Testis (tissue), 3 donors: ENCODE results near the gene SUGP2. TPM values are rescaled to one million over a fixed set of nuclear protein-coding genes. Genes with fewer than 3 reads are reported as not detected.
"Not testable (repeated sequence)": the region's sequence is repeated elsewhere in the genome, so short reads cannot be mapped to it uniquely, and the experiment has no call there.

Experiments used
- DNase-seq: peaks from one replicate; pipeline ENCODE4 v3.0.0-alpha.2; 2019
- H3K27ac ChIP-seq, 2 donors: fragments of 200-600 bp; sonication (generic); one replicate each; pipeline ENCODE4 v1.5.1; 2019
- H3K27me3 ChIP-seq: fragments of 200-600 bp; sonication (generic); one replicate; pipeline ENCODE4 v1.5.1; 2019
- H3K36me3 ChIP-seq: fragments of 200-600 bp; sonication (generic); one replicate; pipeline ENCODE4 v1.5.1; 2017; ENCODE audit warnings: low read depth; ENCODE audit errors: missing control alignments
- H3K4me1 ChIP-seq: fragments of 200-600 bp; sonication (generic); one replicate; pipeline ENCODE4 v1.5.1; 2019
- H3K4me3 ChIP-seq, 2 donors: fragments of 200-600 bp; sonication (generic); one replicate each; pipeline ENCODE4 v1.5.1; 2017 to 2019
- H3K9me3 ChIP-seq: fragments of 200-600 bp; sonication (generic); one replicate; pipeline ENCODE4 v1.5.1; 2017
- POLR2A ChIP-seq: fragments of 450-650 bp; IDR thresholded peaks from one replicate; pipeline ENCODE4 v1.6.1; 2017; ENCODE audit warnings: antibody characterized with exemption, mild to moderate bottlenecking, moderate library complexity
- WGBS, 2 donors: methylation state at CpG; one replicate each; pipeline ENCODE4 v1.1.5; 2018; 5-methylcytosine and 5-hydroxymethylcytosine counted together
- intact Hi-C: fragments of 100-400 bp; cut with DNase I; formaldehyde crosslinking; loops from one replicate; pipeline ENCODE4 v1.15.1; 2023; ENCODE audit warnings: low total_unique reads
- polyA plus RNA-seq: library from polyadenylated mRNA; stranded (reverse); fragments of 350-450 nt; fragmentation: Illumina TruSeq; extraction: RNeasy Lipid Tissue Mini Kit (QIAGEN cat#74804); gene quantifications from one replicate; pipeline ENCODE4 v1.2.3, GENCODE V29; 2014; ENCODE audit warnings: low read depth, low replicate concordance; ENCODE audit not compliant: insufficient read depth
- total RNA-seq, 2 donors: library from RNA; depleted of rRNA; stranded (reverse); fragments of >200 nt; gene quantifications; one replicate each; pipeline ENCODE4 v1.2.3, GENCODE V29; 2016
- TF ChIP-seq, protein P1 (sequence below), 3 experiments: fragments of 450-650 bp in 2 of 3; fragments of 200-600 bp in 1 of 3; sonication (generic) in 1 of 3; IDR thresholded peaks; one replicate each; pipeline ENCODE4 v1.5.1; 2016 to 2019; ENCODE audit warnings: antibody characterized with exemption in 3 of 3, mild to moderate bottlenecking in 2 of 3, moderate library complexity in 1 of 3

SUGP2 gene
- total and polyA plus RNA-seq, 3 donors from 2014 or later = 176 to 331 (median 254) TPM

DNA sequence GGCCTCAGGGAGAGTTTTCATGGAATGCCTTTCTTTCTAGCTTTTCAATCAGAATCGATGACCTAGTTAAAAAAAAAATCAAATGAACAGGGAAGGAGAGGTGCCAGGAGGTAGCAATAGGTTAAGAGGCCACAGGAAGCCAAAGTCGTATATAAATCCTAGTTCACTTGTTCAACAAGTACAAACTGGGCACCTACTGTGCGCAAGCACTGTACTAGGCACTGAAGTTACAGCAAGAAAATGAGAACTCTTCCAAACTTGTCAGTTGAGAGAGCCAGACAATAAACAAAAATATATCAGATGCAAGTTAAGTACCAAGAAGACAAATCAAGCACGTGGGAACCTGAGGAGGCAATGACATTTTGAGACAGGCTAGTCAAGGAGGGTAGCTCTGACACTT, 6.1 kb downstream of the SUGP2 start:
- intact Hi-C loops = no loop called here
- no peak for TF ChIP-seq POLR2A
- TF ChIP-seq, protein P1, sequence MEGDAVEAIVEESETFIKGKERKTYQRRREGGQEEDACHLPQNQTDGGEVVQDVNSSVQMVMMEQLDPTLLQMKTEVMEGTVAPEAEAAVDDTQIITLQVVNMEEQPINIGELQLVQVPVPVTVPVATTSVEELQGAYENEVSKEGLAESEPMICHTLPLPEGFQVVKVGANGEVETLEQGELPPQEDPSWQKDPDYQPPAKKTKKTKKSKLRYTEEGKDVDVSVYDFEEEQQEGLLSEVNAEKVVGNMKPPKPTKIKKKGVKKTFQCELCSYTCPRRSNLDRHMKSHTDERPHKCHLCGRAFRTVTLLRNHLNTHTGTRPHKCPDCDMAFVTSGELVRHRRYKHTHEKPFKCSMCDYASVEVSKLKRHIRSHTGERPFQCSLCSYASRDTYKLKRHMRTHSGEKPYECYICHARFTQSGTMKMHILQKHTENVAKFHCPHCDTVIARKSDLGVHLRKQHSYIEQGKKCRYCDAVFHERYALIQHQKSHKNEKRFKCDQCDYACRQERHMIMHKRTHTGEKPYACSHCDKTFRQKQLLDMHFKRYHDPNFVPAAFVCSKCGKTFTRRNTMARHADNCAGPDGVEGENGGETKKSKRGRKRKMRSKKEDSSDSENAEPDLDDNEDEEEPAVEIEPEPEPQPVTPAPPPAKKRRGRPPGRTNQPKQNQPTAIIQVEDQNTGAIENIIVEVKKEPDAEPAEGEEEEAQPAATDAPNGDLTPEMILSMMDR (IDR thresholded peaks at IDR 0.05) = no peak
- Histone ChIP-seq H3K27me3 (no peaks in the 10 kb centered on the region), H3K27ac (no peak overlapping the region), H3K4me3 (no peak overlapping the region), H3K36me3 (no peaks in the 10 kb centered on the region), H3K9me3 (no peaks in the 10 kb centered on the region), H3K4me1 (peaks cover 5% of the 10 kb centered on the region)
- no peak for DNase-seq
- WGBS, 2 donors = 88 to 92% methylated on average over 4 of the region's 4 CpGs

DNA sequence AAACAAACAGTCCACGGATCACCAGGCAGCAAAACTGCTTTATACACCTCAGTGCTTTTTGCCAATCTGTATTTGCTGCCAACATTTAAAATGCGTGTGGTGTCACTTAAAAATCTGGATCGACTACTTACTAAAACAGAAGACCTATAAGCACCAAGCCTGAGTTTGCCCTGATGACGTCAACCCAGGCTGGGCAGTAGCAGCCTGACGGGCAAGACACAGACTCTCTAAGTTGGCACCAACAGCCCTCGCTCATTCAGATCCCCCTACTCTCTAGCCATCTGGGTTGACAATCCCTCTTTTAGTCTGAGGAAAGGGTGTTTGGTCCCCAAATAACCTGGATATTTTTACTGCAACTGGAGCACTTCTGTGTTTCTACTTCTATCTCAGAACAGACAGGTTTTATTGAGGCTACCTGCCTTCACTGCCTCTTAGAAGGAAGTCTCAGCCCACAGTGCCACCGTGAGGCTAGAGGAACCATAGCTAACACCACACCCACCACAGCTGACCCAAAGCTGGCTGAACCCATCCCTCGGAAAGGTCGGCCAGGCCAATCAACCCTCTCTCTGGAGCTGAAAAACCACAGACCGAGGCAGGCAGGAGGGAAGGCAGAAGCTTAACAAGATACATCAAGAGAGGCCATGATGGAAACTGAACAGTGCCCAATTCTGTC, 6.9 kb downstream of the SUGP2 start:
- H3K9me3 ChIP-seq = no peaks in the 10 kb centered on the region
- H3K4me1 ChIP-seq = no peaks in the 10 kb centered on the region
- no peak overlapping the region for H3K27ac ChIP-seq
- WGBS, 2 donors = 66 to 77% methylated on average over 10 of the region's 10 CpGs
- H3K36me3 ChIP-seq = no peaks in the 10 kb centered on the region
- DNase-seq = peak; percentile 49
- no peaks in the 10 kb centered on the region for H3K27me3 ChIP-seq
- no peak for TF ChIP-seq POLR2A
- TF ChIP-seq, protein P1 (IDR thresholded peaks at IDR 0.05) = no peak
- H3K4me3 ChIP-seq = no peak overlapping the region
- intact Hi-C loops = no loop called here

DNA sequence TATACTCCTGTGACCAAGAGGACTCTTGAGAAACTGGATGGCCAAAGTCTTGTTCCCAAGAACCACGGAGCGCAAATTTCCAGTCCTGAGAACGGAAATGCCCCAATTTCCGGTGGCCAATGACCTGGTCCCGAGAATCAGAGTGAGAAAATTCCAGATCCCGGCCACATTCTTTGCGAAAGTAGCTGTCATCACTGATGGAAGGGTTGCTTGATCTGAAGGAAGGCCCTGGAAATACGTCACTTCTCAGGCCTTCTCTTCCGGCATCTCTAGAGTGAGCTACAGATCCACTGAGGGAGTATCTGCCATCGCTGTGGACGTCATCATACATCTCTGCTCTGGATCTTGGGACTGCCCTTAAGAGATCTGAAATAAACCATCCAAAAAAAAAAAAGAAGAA, 7.5 kb downstream of the SUGP2 start:
- Histone ChIP-seq H3K27ac (no peak overlapping the region), H3K36me3 (no peaks in the 10 kb centered on the region), H3K27me3 (no peaks in the 10 kb centered on the region), H3K4me3 (no peak overlapping the region), H3K9me3 (no peaks in the 10 kb centered on the region), H3K4me1 (no peaks in the 10 kb centered on the region)
- TF ChIP-seq, protein P1 (IDR thresholded peaks at IDR 0.05) = no peak
- no peak for TF ChIP-seq POLR2A
- no peak for DNase-seq
- intact Hi-C loops = no loop called here
- WGBS, 2 donors = 90 to 99% methylated on average over 11 of the region's 11 CpGs

DNA sequence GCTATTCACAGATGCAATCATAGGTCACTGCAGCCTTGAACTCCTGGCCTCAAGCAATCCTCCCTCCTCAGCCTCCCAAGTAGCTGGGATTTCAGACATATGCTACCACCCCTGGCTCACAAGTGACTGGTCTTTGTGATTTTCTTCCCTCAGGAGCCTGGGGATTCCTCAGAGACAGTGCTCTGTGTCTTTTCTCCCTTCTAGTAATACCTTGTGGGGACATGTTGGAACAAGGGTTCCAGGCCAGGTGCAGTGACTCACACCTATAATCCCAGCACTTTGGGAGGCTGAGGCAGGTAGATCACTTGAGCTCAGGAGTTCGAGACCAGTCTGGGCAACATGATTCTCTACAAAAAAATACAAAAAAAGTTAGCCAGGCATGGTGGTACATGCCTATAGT, 9.9 kb downstream of the SUGP2 start:
- DNase-seq, H3K4me3 ChIP-seq, H3K9me3 ChIP-seq, H3K36me3 ChIP-seq, H3K4me1 ChIP-seq, H3K27ac ChIP-seq, H3K27me3 ChIP-seq, intact Hi-C loops: not testable (repeated sequence)
- WGBS, 2 donors = 83 to 100% methylated on average over 1 of the region's 1 CpG

DNA sequence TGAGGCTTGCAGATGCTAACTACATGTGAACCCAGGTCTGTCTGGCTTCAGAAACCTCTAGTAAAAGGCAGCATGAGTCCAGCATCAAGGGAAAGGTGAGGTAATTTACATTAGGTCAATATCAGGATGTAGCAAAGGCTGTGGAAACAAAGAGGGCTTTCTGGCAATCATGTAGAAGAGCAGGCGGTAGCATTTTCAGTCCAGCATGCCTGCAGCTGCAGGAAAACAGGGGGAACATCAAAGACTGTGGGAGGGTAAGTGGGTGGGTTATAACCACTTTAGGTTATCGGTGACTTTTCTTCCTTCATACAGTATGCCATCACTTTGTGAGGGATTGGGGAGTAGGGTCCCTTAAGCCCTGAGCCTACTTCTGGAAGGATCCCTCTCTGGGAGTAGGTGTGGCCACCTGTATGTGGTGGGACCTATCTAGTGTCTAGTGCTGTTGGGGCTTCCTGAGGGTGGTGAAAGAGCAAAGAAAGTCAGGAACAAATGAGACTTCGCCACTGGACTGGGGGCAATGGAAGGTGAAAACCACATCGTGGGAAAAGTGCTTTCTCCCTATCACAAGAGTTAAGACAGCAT, 10.8 kb downstream of the SUGP2 start:
- no peaks in the 10 kb centered on the region for H3K9me3 ChIP-seq
- no peaks in the 10 kb centered on the region for H3K36me3 ChIP-seq
- no peak overlapping the region for H3K4me3 ChIP-seq
- intact Hi-C loops = no loop called here
- TF ChIP-seq, protein P1 (IDR thresholded peaks at IDR 0.05) = no peak
- no peak for TF ChIP-seq POLR2A
- H3K27ac ChIP-seq = no peak overlapping the region
- WGBS, 2 donors = 69 to 71% methylated on average over 4 of the region's 4 CpGs
- H3K27me3 ChIP-seq = no peaks in the 10 kb centered on the region
- no peaks in the 10 kb centered on the region for H3K4me1 ChIP-seq
- DNase-seq = no peak
